Colonic mucosa (tissue), 4 donors: ENCODE measurements around the gene AUTS2. TPM values are rescaled to one million over a fixed set of nuclear protein-coding genes. Genes with fewer than 3 reads are reported as not detected.

ENCODE experiments used
- DNase-seq: peaks from one replicate; pipeline ENCODE4 v3.0.0-alpha.2; 2020
- H3K27ac ChIP-seq: fragments of 200-600 bp; one replicate; pipeline ENCODE4 v1.8.0; 2021
- H3K27me3 ChIP-seq: fragments of 200-600 bp; one replicate; pipeline ENCODE4 v1.8.0; 2021
- H3K36me3 ChIP-seq: fragments of 200-600 bp; one replicate; pipeline ENCODE4 v1.8.0; 2021
- H3K4me1 ChIP-seq: fragments of 200-600 bp; one replicate; pipeline ENCODE4 v1.8.0; 2021; ENCODE audit warnings: mild to moderate bottlenecking
- H3K4me3 ChIP-seq: fragments of 200-600 bp; one replicate; pipeline ENCODE4 v1.8.0; 2021
- H3K9ac ChIP-seq, 2 donors: one replicate each; pipeline ENCODE4 v1.7.0; 2013; ENCODE audit warnings: control low read depth in 2 of 2, low read depth in 2 of 2, low read length in 2 of 2
- H3K9me3 ChIP-seq: fragments of 200-600 bp; one replicate; pipeline ENCODE4 v1.8.0; 2021
- intact Hi-C: fragments of 100-400 bp; cut with DNase I; formaldehyde crosslinking; loops from one replicate; pipeline ENCODE4 v1.14.1; 2022
- total RNA-seq, 2 donors: library from RNA; stranded (reverse); fragmentation: NEBNext Ultra II Directional in 1 of 2; extraction: Animal tissue kit (Norgen Biotek cat#: 25700) in 1 of 2; gene quantifications; one replicate each; pipeline ENCODE4 v1.2.1, GENCODE V29; 2021
- TF ChIP-seq, protein P1 (sequence below): fragments of 200-600 bp; IDR thresholded peaks from one replicate; pipeline ENCODE4 v1.8.0; 2022; ENCODE audit warnings: antibody characterized with exemption, mild to moderate bottlenecking
- donor health status: healthy.
- donor health status: DM: no; HTN: no; CAD: no.
- donor health status: DM: no; HTN: no; CAD: no.

AUTS2 gene
- total RNA-seq, 2 donors from 2014 or later = 39.8 to 42.3 TPM

DNA sequence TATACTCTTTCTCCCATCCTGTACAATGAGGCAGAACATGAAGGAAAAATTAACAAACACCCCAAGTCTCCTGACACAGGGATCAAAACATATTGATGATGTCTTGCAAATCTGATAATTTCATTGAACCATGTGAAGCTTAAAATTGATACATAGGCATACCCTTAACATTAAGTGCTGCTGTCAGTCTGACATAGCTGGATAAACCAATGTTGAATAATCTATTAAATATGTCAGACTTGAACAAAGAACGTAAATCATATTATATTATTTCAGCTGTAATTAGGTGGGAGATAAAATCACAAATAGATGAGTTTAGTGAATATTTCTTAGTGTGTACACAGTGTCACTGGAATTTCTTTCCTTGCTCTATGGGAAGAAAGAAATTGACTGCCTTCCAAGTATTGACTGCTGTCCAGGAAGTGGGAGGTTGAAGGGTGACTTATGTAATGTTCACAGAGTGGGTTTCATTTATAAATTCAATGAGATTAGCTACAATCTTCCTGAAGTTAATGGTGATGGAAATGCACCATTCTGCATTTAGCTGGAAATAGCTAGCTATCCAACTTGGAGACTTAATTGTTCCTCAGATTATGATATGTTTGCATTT, 170.8 kb downstream of the AUTS2 start:
- intact Hi-C loops = no loop called here

DNA sequence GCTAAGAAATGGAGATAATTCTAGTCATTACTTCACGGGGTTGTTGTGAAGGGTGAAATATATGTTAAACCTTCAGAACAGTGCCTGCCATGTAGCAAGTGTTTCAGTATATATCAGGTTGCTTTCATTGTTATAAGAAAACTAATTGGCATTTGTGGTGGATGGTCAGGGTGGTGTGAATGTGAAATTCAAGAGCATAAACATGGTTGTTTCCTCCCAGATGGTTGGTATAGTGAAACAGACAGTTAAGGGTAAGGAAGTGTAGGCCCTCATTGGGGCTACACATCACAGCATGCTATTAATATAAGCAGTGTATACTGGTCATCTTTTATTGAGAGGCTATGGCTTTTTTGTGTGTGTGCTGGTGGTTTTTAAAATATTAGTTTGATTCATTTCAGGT, 171.6 kb downstream of the AUTS2 start:
- no peaks in the 10 kb centered on the region for H3K4me1 ChIP-seq
- no peak overlapping the region for H3K9ac ChIP-seq
- no peaks in the 10 kb centered on the region for H3K9me3 ChIP-seq
- intact Hi-C loops = no loop called here
- H3K4me3 ChIP-seq = no peak overlapping the region
- H3K27ac ChIP-seq = no peak overlapping the region
- H3K27me3 ChIP-seq = no peaks in the 10 kb centered on the region
- no peak for DNase-seq
- no peaks in the 10 kb centered on the region for H3K36me3 ChIP-seq
- TF ChIP-seq, protein P1, sequence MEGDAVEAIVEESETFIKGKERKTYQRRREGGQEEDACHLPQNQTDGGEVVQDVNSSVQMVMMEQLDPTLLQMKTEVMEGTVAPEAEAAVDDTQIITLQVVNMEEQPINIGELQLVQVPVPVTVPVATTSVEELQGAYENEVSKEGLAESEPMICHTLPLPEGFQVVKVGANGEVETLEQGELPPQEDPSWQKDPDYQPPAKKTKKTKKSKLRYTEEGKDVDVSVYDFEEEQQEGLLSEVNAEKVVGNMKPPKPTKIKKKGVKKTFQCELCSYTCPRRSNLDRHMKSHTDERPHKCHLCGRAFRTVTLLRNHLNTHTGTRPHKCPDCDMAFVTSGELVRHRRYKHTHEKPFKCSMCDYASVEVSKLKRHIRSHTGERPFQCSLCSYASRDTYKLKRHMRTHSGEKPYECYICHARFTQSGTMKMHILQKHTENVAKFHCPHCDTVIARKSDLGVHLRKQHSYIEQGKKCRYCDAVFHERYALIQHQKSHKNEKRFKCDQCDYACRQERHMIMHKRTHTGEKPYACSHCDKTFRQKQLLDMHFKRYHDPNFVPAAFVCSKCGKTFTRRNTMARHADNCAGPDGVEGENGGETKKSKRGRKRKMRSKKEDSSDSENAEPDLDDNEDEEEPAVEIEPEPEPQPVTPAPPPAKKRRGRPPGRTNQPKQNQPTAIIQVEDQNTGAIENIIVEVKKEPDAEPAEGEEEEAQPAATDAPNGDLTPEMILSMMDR = no peak

More for the DNA sequence above, 170.8 kb downstream of the AUTS2 start:
- Histone ChIP-seq H3K9ac (no peak overlapping the region), H3K9me3 (no peaks in the 10 kb centered on the region), H3K27me3 (no peaks in the 10 kb centered on the region), H3K36me3 (no peaks in the 10 kb centered on the region), H3K27ac (no peak overlapping the region), H3K4me3 (no peak overlapping the region), H3K4me1 (no peaks in the 10 kb centered on the region)
- TF ChIP-seq, protein P1 = no peak
- DNase-seq = no peak

DNA sequence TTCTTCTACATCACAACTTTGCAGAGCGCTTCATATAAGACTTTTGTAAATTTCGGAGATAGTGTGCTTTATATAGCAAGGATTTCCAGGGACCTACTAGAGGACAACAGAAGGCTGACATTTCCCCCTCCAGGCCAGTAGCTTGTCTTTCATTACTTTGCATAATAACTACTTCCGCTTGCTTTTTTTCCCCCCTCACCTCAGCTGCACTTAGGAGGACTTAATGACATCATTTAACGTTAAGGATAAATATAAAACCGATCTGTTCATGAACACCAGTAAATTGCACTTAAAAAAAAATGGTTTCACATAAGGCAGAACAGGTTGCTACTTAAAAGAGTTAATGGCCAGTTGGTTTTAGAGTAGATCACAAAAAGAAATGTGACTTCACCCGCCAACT, 172.3 kb downstream of the AUTS2 start:
- no peaks in the 10 kb centered on the region for H3K36me3 ChIP-seq
- H3K27ac ChIP-seq = no peak overlapping the region
- DNase-seq = no peak
- no peak overlapping the region for H3K4me3 ChIP-seq
- TF ChIP-seq, protein P1 = no peak
- H3K9me3 ChIP-seq = no peaks in the 10 kb centered on the region
- intact Hi-C loops = no loop called here
- H3K4me1 ChIP-seq = no peaks in the 10 kb centered on the region
- H3K9ac ChIP-seq = no peak overlapping the region
- no peaks in the 10 kb centered on the region for H3K27me3 ChIP-seq

DNA sequence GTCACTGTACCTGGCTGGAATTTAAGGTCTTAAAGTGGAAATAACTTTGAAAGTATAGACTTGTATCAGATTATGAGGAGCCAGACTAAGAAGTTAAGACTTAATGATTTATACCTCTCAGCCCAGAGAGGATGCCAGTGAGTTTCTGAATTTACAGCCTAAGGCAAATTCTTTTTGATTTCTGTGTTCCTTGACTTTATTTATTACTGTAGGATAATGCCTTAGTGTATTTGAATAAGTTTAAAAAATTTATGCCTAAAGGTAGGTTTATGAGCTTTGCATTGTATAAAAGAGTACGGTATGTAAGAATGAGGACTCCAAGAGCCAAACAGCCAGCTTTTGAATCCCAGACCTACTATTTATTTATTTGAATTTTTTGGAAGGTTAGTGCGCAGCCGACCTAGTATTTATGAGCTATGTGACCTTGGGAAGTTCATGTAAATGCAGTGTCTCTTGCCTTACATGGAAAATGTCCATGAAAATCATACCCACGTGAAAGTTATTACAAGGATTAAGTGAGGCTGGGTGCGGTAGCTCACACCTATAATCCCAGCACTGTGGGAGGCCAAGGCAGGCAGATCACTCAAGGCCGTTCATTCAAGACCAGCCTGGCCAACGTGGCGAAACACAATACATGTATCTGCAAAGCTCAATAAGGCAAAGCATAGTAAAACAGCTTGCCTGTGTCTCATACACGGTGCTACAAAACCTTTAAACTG, 174.6 kb downstream of the AUTS2 start:
- Histone ChIP-seq H3K4me1 (no peaks in the 10 kb centered on the region), H3K27ac (no peak overlapping the region), H3K36me3 (no peaks in the 10 kb centered on the region), H3K27me3 (no peaks in the 10 kb centered on the region), H3K9me3 (no peaks in the 10 kb centered on the region), H3K4me3 (no peak overlapping the region), H3K9ac (no peak overlapping the region)
- TF ChIP-seq, protein P1 = no peak
- intact Hi-C loops = no loop called here
- no peak for DNase-seq

DNA sequence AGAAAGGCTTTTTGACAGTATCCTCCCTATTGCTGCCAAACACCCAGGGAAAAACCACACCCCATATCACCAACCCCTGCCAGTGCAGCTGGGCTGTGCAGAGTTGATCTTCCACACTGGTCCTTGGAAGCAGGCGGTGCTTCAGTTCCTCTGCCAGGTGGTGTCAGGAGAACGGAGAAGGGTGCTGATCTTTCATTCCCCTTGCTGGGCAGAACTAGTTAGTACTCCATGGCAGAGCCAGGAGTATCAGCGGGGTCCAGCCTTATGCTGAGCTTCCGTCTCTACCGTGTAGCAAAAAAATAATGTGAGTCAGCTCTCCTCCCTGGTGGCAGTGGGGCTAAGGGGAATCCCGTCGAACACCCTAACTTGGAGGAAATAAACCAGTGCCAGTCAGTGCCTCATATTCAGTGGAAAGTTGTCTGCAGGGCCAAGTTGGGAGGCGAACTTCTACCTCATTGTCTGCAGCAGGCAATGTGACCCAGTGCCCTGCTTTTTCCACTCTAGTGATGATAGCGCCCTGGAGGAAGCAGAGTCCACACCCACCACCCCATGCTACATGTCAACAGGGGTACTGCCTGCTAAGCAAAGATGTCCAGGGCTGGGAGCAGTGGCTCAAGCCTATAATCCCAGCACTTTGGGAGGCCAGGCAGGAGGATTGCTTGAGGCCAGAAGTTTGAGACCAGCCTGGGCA, 175.4 kb downstream of the AUTS2 start:
- intact Hi-C loops = no loop called here
- no peaks in the 10 kb centered on the region for H3K9me3 ChIP-seq
- H3K27me3 ChIP-seq = no peaks in the 10 kb centered on the region
- H3K4me3 ChIP-seq = no peak overlapping the region
- TF ChIP-seq, protein P1 = no peak
- no peaks in the 10 kb centered on the region for H3K4me1 ChIP-seq
- DNase-seq = no peak
- H3K27ac ChIP-seq = no peak overlapping the region
- no peak overlapping the region for H3K9ac ChIP-seq
- no peaks in the 10 kb centered on the region for H3K36me3 ChIP-seq
